HCT116 (cell line): ENCODE measurements around the gene EPHA3. TPM values are rescaled to one million over a fixed set of nuclear protein-coding genes. Genes with fewer than 3 reads are reported as not detected.

Experiments
- ATAC-seq: fragments of 200-7000 bp; cut with Tn5 transposase; 2 replicates; pipeline ENCODE4 v1.9.1; 2020; ENCODE audit warnings: mild to moderate bottlenecking, moderate library complexity
- BruUV-seq: library from RNA; stranded (reverse); fragments of 400-500 nt; replicated peaks from 2 replicates; lab custom pipeline; 2021; lab: Mats Ljungman, UMichigan
- CTCF ChIA-PET: fragments of 300-600 bp; sonication (Branson Sonifier 250); formaldehyde crosslinking; loops from one replicate; lab custom pipeline; 2021; ENCODE audit warnings: antibody characterized with exemption; lab: Charles Lee
- POLR2A ChIA-PET: fragments of 300-600, 350-600 bp; sonication (Branson Sonifier 250); formaldehyde crosslinking; loops from one replicate; lab custom pipeline; 2021; ENCODE audit warnings: antibody characterized with exemption; lab: Charles Lee
- RAD21 ChIA-PET, 2 experiments: fragments of 300-600 bp; sonication (Branson Sonifier 250); formaldehyde crosslinking; loops; one replicate each; lab custom pipeline; 2023; ENCODE audit warnings: low total read pairs in 2 of 2; ENCODE audit not compliant: uncharacterized antibody in 2 of 2, unreplicated experiment in 2 of 2, low non-redundant PET in 1 of 2; lab: Charles Lee
- DNase-seq: peaks from one replicate; pipeline ENCODE4 v3.0.0-alpha.2; 2010; ENCODE audit warnings: low read depth, low spot score
- H2AFZ ChIP-seq: fragments of 200-600 bp; shearing (Covaris generic), sonication (generic); 2 replicates; pipeline ENCODE4 v1.6.1; 2017; ENCODE audit warnings: low read depth, mixed run types, mixed read lengths, antibody characterized with exemption, low read length; ENCODE audit not compliant: poor library complexity, severe bottlenecking
- H3K27ac ChIP-seq: 2 replicates; pipeline ENCODE4 v1.5.1; 2012; ENCODE audit warnings: low read depth, low read length
- H3K27me3 ChIP-seq: fragments of 200-600 bp; sonication (generic); 2 replicates; pipeline ENCODE4 v1.6.1; 2016; ENCODE audit warnings: mixed run types, low read length, mixed read lengths; ENCODE audit not compliant: insufficient read depth
- H3K36me3 ChIP-seq, 2 experiments: fragments of 200-500 bp in 1 of 2; fragments of 200-600 bp in 1 of 2; sonication (Bioruptor generic) in 1 of 2; sonication (generic) in 1 of 2; 2 replicates each; pipeline versions ENCODE4 v1.5.1 to v1.6.1; 2014 to 2016; ENCODE audit warnings: low read length in 2 of 2, inconsistent platforms in 1 of 2, mixed read lengths in 1 of 2, mixed run types in 1 of 2; ENCODE audit not compliant: insufficient read depth in 2 of 2, control insufficient read depth in 1 of 2
- H3K4me1 ChIP-seq, 2 experiments: fragments of 200-600 bp in 1 of 2; sonication (generic) in 1 of 2; 2 replicates each; pipeline versions ENCODE4 v1.5.1 to v1.6.1; 2012 to 2017; ENCODE audit warnings: low read length in 2 of 2, inconsistent platforms in 1 of 2, mild to moderate bottlenecking in 1 of 2, mixed read lengths in 1 of 2, mixed run types in 1 of 2, moderate library complexity in 1 of 2; ENCODE audit not compliant: insufficient read depth in 2 of 2, control insufficient read depth in 1 of 2
- H3K4me2 ChIP-seq: fragments of 200-600 bp; sonication (generic); 2 replicates; pipeline ENCODE4 v1.6.1; 2017; ENCODE audit warnings: mixed run types, low read length, mixed read lengths
- H3K4me3 ChIP-seq, 2 experiments: fragments of 200-600 bp in 1 of 2; sonication (generic) in 1 of 2; replicated peaks in 1 of 2; 2 replicates each; pipeline ENCODE4 v1.5.1; 2011 to 2016; ENCODE audit warnings: low read length in 2 of 2, control low read depth in 1 of 2, low read depth in 1 of 2, mild to moderate bottlenecking in 1 of 2, mixed read lengths in 1 of 2, mixed run types in 1 of 2
- H3K79me2 ChIP-seq: fragments of 200-600 bp; sonication (generic); 2 replicates; pipeline ENCODE4 v1.6.1; 2017; ENCODE audit warnings: mild to moderate bottlenecking, mixed run types, low read length, moderate library complexity, mixed read lengths; ENCODE audit not compliant: insufficient read depth
- H3K9ac ChIP-seq: fragments of 200-600 bp; sonication (generic); 2 replicates; pipeline ENCODE4 v1.6.1; 2016; ENCODE audit warnings: low read length, mixed read lengths
- H3K9me2 ChIP-seq: fragments of 200-600 bp; sonication (generic), shearing (Covaris generic); 2 replicates; pipeline ENCODE4 v1.6.1; 2017; ENCODE audit warnings: mixed run types, mild to moderate bottlenecking, moderate library complexity; ENCODE audit not compliant: insufficient read depth
- H3K9me3 ChIP-seq, 2 experiments: fragments of 200-500 bp in 1 of 2; fragments of 200-600 bp in 1 of 2; sonication (Bioruptor generic) in 1 of 2; sonication (generic) in 1 of 2; 2 replicates each; pipeline ENCODE4 v1.6.1; 2014 to 2017; ENCODE audit warnings: low read length in 2 of 2, mixed read lengths in 2 of 2, inconsistent platforms in 1 of 2, low read depth in 1 of 2, mild to moderate bottlenecking in 1 of 2, mixed run types in 1 of 2, moderate library complexity in 1 of 2; ENCODE audit not compliant: control insufficient read depth in 1 of 2, insufficient read depth in 1 of 2
- H4K20me1 ChIP-seq: fragments of 200-600 bp; sonication (generic), shearing (Covaris generic); 2 replicates; pipeline ENCODE4 v1.6.1; 2017; ENCODE audit warnings: mixed run types, mild to moderate bottlenecking, moderate library complexity; ENCODE audit not compliant: insufficient read depth
- CEBPB ChIP-seq: IDR thresholded peaks from 2 replicates; pipeline ENCODE4 v1.6.1; 2012; ENCODE audit warnings: low read depth
- EGR1 ChIP-seq: IDR thresholded peaks from 2 replicates; pipeline ENCODE4 v1.6.1; 2012; ENCODE audit warnings: low read depth
- ELF1 ChIP-seq: IDR thresholded peaks from 2 replicates; pipeline ENCODE4 v1.6.1; 2012; ENCODE audit warnings: low read depth, borderline replicate concordance
- EZH2 ChIP-seq: fragments of 200-600 bp; sonication (generic); IDR thresholded peaks from 2 replicates; pipeline ENCODE4 v1.6.1; 2017; ENCODE audit warnings: antibody characterized with exemption, mixed run types
- EZH2phosphoT487 ChIP-seq: fragments of 200-600 bp; IDR thresholded peaks from 2 replicates; pipeline ENCODE4 v1.6.1; 2018; ENCODE audit warnings: antibody characterized with exemption, borderline replicate concordance
- POLR2A ChIP-seq: IDR thresholded peaks from 2 replicates; pipeline ENCODE4 v1.7.0; 2011; ENCODE audit warnings: borderline replicate concordance; ENCODE audit not compliant: insufficient read depth, insufficient read length; ENCODE audit errors: extremely low read depth
- POLR2AphosphoS5 ChIP-seq: IDR thresholded peaks from 2 replicates; pipeline ENCODE4 v1.6.1; 2011; ENCODE audit warnings: mild to moderate bottlenecking, low read depth, low read length, moderate library complexity
- RAD21 ChIP-seq: IDR thresholded peaks from 2 replicates; pipeline ENCODE4 v1.6.1; 2012; ENCODE audit warnings: low read depth, mild to moderate bottlenecking
- SP1 ChIP-seq: IDR thresholded peaks from 2 replicates; pipeline ENCODE4 v1.6.1; 2012; ENCODE audit warnings: low read depth
- TCF7L2 ChIP-seq: IDR thresholded peaks from 2 replicates; pipeline ENCODE4 v1.7.0; 2011; ENCODE audit warnings: borderline replicate concordance, inconsistent platforms; ENCODE audit not compliant: insufficient read depth, insufficient read length; ENCODE audit errors: extremely low read depth
- intact Hi-C: fragments of 100-400 bp; cut with micrococcal nuclease; formaldehyde crosslinking; loops from 2 replicates; pipeline ENCODE4 v1.10.0; 2022
- total RNA-seq: library from RNA; stranded (reverse); gene quantifications from one replicate; pipeline ENCODE4 v1.2.1, GENCODE V29; 2021; ENCODE audit not compliant: unreplicated experiment
- TF ChIP-seq, protein P1 (sequence below): IDR thresholded peaks from 2 replicates; pipeline ENCODE4 v1.6.1; 2011; ENCODE audit warnings: mild to moderate bottlenecking, low read length, moderate library complexity; ENCODE audit not compliant: insufficient replicate concordance; ENCODE audit errors: extremely low read depth

The EPHA3 gene
- total RNA-seq, 1 experiment from 2014 or later = not detected

DNA sequence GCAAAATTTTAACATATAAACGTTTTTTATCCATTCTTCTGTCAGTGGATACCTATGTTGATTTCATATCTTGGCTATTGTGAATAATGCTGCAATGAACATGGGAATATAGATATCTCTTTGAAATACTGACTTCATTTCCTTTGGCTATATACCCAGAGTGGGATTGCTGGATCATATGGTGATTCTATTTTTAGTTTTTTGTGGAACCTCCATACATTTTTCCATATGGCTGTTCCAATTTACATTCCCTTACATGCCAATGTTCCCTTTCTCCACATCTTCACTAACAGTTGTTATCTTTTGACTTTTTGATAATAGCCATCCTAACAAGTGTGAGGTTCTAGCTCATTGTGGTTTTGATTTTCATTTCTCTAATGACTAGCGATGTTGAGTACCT is 344.6 kb downstream of the EPHA3 start:
- Histone ChIP-seq H2AFZ (no peak overlapping the region), H3K79me2 (no peaks in the 10 kb centered on the region), H3K4me3 (no peak overlapping the region), H3K9me3 (peaks cover 14 to 20% of the 10 kb centered on the region in 2 experiments; a peak in 2 of 4 replicates), H3K4me1 (no peaks in the 10 kb centered on the region), H3K36me3 (no peaks in the 10 kb centered on the region), H3K9ac (no peak overlapping the region), H3K9me2 (no peaks in the 10 kb centered on the region)
- intact Hi-C loops = no loop called here
- no peak for DNase-seq
- CTCF ChIA-PET = no interaction called here
- RAD21 ChIA-PET = no interaction called here
- no peak for TF ChIP-seq POLR2A
- no peak for TF ChIP-seq POLR2AphosphoS5
- TF ChIP-seq, all 23 proteins: peak for 0
- no peak for ATAC-seq
- Histone ChIP-seq H3K27me3 (no peaks in the 10 kb centered on the region), H3K27ac (no peak overlapping the region), H3K4me2 (no peak overlapping the region), H4K20me1 (no peaks in the 10 kb centered on the region)
- BruUV-seq = no TSS peak
- POLR2A ChIA-PET = no interaction called here

DNA sequence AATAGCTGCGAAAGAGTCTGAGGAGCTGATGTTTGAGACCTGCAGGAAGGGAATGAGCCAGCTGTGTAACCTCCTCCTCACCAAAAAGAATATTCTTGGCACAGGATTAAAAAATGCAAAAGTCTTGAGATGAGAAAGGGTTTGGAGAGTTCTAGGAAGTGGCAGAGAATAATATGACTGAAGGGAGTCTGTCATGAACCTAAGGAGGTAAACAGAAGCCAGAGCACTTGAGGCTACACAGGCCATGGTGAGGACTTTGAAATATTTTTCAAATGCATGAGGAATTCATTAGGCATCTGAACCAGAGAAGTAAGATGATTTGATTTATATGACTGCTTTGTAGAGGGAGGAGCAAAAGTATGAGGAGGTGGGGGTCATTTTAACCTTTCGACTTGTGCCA is 347.8 kb downstream of the EPHA3 start:
- Histone ChIP-seq H3K9ac (no peak overlapping the region), H3K4me2 (no peak overlapping the region), H3K36me3 (no peaks in the 10 kb centered on the region), H3K4me1 (no peaks in the 10 kb centered on the region), H2AFZ (no peak overlapping the region), H3K4me3 (no peak overlapping the region), H3K27me3 (no peaks in the 10 kb centered on the region), H3K27ac (no peak overlapping the region), H3K9me2 (no peaks in the 10 kb centered on the region), H4K20me1 (no peaks in the 10 kb centered on the region), H3K9me3 (peaks cover 10 to 19% of the 10 kb centered on the region in 2 experiments; a peak in 2 of 4 replicates), H3K79me2 (no peaks in the 10 kb centered on the region)
- TF ChIP-seq RAD21 (no peak), SP1 (no peak), CEBPB (no peak), EZH2phosphoT487 (no peak), POLR2A (no peak), EZH2 (no peak), EGR1 (no peak), TCF7L2 (no peak), ELF1 (no peak), POLR2AphosphoS5 (no peak)
- TF ChIP-seq, protein P1, sequence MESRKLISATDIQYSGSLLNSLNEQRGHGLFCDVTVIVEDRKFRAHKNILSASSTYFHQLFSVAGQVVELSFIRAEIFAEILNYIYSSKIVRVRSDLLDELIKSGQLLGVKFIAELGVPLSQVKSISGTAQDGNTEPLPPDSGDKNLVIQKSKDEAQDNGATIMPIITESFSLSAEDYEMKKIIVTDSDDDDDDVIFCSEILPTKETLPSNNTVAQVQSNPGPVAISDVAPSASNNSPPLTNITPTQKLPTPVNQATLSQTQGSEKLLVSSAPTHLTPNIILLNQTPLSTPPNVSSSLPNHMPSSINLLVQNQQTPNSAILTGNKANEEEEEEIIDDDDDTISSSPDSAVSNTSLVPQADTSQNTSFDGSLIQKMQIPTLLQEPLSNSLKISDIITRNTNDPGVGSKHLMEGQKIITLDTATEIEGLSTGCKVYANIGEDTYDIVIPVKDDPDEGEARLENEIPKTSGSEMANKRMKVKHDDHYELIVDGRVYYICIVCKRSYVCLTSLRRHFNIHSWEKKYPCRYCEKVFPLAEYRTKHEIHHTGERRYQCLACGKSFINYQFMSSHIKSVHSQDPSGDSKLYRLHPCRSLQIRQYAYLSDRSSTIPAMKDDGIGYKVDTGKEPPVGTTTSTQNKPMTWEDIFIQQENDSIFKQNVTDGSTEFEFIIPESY = no peak
- CTCF ChIA-PET = no interaction called here
- ATAC-seq (no peak), DNase-seq (no peak)
- RAD21 ChIA-PET = no interaction called here
- intact Hi-C loops = no loop called here
- POLR2A ChIA-PET = no interaction called here
- BruUV-seq = no TSS peak
